ENCODE data around the gene AK1.

DNA sequence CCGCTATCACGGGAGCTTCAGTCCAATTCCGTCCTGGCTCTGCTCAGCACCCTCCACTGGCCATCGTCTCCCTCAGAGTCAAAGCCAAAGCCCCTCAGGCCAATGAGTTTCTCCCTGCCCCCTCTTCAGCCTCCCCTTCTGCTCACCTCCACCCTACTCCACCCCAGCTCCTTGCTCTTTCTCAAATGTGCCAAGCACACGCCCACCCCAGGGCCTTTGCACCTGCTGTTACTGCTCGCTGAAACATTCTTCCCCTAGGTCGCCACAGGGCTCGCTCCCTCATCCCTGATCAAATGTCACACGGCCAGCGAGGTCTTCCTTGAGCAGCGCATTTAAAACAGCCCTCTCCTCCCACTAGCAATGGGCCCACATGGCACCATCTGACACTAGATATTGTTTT is 16.7 kb downstream of the AK1 start:
- TF ChIP-seq, protein P1, sequence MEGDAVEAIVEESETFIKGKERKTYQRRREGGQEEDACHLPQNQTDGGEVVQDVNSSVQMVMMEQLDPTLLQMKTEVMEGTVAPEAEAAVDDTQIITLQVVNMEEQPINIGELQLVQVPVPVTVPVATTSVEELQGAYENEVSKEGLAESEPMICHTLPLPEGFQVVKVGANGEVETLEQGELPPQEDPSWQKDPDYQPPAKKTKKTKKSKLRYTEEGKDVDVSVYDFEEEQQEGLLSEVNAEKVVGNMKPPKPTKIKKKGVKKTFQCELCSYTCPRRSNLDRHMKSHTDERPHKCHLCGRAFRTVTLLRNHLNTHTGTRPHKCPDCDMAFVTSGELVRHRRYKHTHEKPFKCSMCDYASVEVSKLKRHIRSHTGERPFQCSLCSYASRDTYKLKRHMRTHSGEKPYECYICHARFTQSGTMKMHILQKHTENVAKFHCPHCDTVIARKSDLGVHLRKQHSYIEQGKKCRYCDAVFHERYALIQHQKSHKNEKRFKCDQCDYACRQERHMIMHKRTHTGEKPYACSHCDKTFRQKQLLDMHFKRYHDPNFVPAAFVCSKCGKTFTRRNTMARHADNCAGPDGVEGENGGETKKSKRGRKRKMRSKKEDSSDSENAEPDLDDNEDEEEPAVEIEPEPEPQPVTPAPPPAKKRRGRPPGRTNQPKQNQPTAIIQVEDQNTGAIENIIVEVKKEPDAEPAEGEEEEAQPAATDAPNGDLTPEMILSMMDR (IDR thresholded peaks at IDR 0.05), result no peak
- no peak for TF ChIP-seq POLR2A (IDR thresholded peaks at IDR 0.05)

Data from adrenal gland (tissue), 5 donors.